Measurements from ENCODE around the gene GALNT2.

- TF ChIP-seq, protein P1, sequence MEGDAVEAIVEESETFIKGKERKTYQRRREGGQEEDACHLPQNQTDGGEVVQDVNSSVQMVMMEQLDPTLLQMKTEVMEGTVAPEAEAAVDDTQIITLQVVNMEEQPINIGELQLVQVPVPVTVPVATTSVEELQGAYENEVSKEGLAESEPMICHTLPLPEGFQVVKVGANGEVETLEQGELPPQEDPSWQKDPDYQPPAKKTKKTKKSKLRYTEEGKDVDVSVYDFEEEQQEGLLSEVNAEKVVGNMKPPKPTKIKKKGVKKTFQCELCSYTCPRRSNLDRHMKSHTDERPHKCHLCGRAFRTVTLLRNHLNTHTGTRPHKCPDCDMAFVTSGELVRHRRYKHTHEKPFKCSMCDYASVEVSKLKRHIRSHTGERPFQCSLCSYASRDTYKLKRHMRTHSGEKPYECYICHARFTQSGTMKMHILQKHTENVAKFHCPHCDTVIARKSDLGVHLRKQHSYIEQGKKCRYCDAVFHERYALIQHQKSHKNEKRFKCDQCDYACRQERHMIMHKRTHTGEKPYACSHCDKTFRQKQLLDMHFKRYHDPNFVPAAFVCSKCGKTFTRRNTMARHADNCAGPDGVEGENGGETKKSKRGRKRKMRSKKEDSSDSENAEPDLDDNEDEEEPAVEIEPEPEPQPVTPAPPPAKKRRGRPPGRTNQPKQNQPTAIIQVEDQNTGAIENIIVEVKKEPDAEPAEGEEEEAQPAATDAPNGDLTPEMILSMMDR (IDR thresholded peaks at IDR 0.05) = no peak
- TF ChIP-seq POLR2AphosphoS5 (IDR thresholded peaks at IDR 0.05; ENCODE audit: low read depth, low read length) (no peak), TCF7L2 (IDR thresholded peaks at IDR 0.05; ENCODE audit: low read depth, low read length) (no peak)
Measured at GRCh38 chr1:230146709-230147108, 79.7 kb downstream of the GALNT2 start.
